GM21526 (cell line): Measurements from ENCODE around the gene ANKRD34B.
"Not testable (repeated sequence)": the region's sequence is repeated elsewhere in the genome, so short reads cannot be mapped to it uniquely, and the experiment has no call there.

ENCODE experiments used
- ATAC-seq: cut with Tn5 transposase; IDR thresholded peaks from one replicate; pipeline ENCODE4 v1.9.1; 2021; ENCODE audit warnings: moderate library complexity; ENCODE audit not compliant: unreplicated experiment, low FRiP score

The ANKRD34B gene

DNA sequence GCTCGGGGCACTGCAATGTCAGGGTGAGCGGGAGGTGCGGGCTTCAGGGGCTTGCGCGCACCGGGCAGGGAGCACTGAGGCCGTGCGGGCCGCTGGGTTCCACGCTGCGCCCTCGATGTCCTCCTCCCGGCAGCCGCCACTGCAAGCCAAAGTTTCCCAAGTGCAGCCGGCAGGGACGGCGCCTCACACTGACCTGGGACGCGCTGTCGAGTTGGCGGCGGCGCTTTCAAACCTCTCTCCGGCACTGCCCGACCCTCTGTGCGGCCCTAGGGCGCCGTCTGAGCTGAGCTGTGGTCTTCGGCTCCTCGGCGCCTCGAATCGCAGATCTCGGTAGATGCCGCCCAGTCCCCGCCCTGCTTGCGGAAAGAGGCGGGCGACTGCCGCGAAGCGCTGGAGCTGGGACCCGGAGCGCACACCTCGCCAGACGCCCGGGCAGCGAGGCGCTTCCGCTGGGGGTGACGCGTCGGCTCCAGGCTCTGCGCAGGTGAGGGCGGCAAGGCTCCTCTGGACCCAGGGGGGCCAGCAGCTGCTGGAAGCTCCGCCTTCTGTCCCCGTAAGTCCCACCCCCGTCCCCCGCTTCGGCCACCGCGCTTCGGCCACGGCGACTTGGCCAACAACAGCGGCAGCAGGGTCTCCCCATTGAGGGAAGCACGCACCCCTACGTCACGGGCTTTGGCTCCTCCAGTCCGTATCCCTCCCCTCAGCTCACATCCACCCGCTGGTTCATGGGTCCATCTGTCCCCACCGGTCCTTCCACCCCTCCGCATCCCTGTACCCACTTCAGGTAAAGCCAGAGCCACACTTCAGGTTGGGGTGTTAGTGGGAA lies at the start of gene ANKRD34B:
TSS of gene ANKRD34B (minus strand) at position 320 of the 826 bp plus-strand sequence. CDS start 10,261 bp downstream, outside the sequence.
- peak; percentile 55 for ATAC-seq

DNA sequence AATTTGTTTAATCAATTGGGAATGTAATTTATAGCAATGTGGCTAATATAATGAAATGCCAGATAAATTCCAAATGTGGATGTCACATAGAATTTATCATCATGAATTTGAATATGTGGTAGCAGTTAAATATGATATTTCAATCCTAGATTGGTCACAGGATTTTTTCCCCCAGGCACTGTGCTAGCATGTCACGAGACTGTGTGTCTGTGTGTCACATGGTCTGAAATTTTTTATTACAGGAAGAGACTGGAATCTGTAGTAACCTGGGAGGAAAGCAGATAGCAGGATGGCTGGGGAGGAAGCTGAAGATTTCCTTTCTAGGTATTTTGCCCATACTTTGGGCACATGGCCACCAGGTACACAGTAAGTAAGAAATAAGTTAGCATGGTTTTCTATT lies 49.0 kb upstream of the ANKRD34B start:
- no peak for ATAC-seq

- ATAC-seq, result no peak
Measured at GRCh38 chr5:80618438-80618837, 48.4 kb upstream of the ANKRD34B start.

DNA sequence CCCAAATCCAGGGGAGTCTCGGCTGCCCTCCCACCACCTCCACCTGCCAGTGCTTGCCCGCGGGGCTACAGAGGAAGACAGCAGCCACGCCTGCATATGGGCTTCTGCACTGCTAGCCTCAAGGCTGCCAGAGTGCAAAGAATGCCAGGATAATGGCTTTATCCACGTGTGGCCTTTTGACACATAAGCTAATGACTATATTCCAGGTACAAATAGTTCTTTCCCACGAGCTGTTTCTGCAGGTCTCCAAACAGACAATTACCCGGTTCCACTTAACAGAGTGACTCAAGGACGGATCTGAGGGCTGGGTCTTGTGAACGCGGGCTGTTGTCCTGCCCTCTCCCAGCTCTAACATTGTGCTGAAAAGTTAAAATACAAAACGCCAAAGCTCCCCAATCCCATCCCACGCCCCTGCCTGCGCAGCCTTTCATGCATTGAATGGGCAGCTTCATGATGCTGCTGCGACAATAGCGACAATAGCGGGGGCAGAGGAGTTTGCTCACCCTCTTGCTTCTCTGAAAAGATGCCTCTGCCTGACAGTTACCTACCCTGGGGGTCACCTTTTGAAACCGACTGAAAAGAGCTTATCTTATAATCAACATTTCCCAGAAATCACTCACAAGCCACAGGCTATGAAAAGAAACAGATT lies 45.3 kb upstream of the ANKRD34B start:
- ATAC-seq, result no peak

DNA sequence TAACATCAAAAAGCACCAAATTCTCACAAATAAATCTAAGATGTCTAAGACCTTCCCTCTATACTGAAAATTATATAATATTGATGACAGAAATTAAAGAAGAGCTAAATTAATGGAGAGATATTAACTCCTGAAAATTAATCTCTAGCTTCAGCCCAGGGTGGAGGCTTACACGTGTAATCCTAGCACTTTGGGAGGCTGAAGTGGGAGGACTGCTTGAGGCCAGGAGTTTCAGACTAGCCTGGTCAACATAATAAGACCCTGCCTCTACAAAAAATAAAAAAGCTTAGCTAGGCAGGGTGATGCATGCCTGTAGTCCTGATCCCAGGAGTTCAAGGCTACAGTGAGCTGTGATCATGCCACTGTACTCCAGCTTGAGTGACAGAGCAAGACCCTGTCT lies 39.6 kb upstream of the ANKRD34B start:
- ATAC-seq, result no peak

DNA sequence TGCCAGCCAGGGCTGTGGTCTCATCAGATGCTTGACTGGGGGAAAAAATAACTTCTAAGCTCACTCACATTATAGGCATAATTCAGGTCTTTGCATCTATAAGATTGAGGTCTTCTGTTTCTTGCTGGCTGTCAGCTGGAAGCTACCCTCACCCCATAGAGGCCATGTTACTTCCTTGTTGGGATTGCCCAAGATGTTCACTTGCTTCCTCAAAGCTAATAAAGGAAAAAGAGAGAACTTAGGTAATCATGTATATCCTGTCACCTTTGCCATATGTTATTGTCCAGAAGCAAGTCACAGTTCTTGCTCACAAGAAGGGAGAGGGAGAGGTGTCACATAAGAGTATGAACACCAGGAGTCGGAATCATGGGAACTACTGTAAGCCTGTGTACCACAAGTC lies 38.7 kb upstream of the ANKRD34B start:
- no peak for ATAC-seq

GRCh38 chr5:80607832-80608231 lies 37.8 kb upstream of the ANKRD34B start:
- ATAC-seq, result peak; percentile 88

DNA sequence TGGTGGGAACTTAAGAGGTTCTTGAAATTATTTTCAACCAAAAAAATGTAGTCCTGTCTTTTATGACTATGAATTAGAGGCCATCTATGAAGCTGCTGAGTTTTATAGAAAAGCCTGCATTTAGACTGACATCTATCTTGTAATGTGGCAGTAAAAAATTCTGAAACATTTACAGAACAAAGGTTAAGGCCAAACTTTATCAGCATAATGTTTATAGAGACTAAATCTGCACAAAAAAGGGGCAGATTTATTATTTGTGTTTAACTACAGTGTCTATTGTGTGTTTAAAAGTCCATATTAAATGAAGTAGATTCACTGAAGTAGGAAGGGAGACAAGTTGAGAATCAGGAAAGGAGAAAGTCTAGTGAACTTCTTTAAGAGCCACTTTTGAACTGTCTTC lies 37.3 kb upstream of the ANKRD34B start:
- ATAC-seq, result no peak

- ATAC-seq, result no peak
Measured at GRCh38 chr5:80600943-80601693, 31.0 kb upstream of the ANKRD34B start.

DNA sequence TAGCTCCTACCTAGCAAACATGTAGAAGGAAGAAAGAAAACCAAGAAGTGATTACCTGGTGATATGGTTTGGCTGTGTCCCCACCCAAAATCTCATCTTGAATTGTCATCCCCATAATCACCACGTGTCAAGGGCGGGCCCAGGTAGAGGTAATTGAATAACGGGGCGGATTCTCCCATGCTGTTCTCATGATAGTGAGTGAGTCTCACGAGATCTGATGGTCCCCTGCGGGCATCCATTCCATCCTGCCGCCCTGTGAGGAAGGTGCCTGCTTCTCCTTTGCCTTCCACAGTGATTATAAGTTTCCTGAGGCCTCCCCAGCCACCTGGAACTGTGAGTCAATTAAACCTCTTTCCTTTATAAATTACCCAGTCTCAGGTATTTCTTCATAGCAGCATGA lies 27.4 kb upstream of the ANKRD34B start:
- no peak for ATAC-seq

DNA sequence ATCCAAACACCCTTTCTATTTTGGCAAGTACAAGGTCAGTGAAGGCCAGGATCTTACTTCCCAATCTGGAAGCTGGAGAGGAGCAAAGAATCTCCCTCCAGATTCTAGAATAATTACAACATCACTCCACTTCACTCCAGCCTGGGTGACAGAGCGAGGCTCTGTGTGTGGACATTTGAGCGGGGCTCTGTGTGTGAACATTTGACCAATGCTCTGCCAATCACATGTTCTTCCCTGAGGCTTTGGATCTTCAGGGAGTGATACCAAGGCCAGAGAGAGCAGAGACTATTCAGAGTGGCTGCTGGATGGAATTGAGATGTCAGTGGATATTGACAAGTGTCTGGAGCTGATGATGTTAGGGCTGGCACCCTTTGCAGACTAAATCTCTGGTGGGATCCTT lies 24.7 kb upstream of the ANKRD34B start:
- ATAC-seq, result no peak

DNA sequence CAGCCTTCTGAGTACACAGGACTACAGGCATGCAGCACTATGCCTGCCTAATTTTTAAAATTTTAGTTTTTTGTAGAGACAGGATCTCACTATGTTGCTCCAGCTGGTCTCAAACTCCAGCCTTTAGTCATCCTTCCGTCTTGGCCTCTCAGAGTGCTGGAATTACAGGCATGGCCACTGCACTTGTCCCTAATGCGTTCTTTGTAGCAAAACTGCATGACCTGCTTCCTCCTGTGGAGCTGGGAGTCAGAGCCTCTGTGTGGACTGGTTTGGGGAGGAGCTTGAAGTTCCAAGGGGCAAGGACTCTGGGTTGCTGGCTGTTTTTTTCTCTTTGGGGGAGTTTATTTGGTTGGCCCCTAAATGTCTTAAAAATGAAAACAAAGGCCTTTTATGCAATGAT lies 22.7 kb upstream of the ANKRD34B start:
- ATAC-seq, result no peak

GRCh38 chr5:80592105-80592504 lies 22.0 kb upstream of the ANKRD34B start:
- ATAC-seq, result no peak

DNA sequence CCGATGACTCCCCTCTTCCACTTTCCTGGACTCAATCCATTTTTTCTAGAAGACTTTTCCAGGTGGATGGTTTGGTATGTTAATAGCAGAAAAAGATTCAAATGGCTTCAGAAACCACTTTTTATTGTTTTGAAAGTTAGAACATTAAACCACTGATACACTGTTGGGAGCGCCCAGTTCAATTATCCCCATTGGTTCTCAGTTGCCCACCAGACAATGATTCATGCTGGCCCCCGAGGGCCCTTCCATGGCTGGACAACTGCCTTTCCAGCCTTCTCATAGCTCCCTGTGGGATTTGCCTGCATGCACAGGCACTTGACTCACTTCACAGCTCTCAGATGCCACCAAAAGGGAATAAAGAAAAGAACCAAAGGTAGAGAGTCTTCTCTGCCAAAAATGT lies 21.3 kb upstream of the ANKRD34B start:
- ATAC-seq, result no peak

DNA sequence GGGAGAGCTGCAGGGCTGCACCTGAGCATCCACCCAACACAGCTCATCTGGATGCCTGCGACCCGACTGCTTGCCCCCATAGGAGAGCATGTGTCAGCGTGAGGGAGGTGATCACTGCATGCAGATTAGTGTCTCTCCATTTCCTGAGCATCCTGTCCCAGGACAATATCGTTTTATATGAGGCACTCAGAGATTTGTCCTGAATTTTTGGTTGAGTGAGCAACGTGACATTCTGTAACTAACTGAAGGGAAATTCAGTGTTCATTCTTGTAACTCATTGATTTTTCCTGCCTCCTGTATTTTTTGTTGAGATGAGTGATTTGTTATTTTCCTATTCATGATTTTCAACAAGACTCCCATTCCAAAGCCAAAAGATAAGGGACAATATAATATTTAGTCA lies 20.7 kb upstream of the ANKRD34B start:
- ATAC-seq, result no peak

DNA sequence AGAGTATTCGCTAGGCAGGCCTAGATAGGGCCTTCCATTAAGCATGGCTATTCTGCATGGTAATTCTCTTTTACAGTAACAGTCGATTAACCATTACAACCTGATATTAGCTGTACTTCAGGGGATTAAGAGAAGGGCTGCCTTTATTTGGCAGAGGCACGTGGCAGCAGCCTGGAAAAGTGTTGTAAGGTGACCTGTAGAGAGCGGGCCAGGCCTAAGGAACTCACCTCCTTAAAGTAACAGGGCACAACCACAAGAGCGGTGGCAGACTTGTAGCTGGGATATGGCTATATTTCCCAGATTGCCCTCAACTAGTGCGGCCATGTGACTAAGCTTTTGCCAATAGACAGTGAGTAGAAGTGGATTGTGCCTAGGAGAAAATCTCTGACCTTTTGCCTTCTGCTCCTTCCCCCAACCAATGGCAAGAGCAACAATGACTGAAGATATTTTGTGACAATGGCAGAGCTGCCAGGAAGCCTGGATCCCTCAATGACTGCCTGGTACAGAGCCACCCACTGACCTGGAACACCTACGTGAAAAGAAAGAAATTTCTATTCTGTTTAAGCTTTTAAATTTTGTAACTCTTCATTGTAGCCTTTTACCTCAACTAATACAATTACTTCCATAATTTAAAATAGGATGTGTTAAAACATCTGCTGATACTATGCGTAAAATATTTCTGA lies 18.9 kb upstream of the ANKRD34B start:
- no peak for ATAC-seq

DNA sequence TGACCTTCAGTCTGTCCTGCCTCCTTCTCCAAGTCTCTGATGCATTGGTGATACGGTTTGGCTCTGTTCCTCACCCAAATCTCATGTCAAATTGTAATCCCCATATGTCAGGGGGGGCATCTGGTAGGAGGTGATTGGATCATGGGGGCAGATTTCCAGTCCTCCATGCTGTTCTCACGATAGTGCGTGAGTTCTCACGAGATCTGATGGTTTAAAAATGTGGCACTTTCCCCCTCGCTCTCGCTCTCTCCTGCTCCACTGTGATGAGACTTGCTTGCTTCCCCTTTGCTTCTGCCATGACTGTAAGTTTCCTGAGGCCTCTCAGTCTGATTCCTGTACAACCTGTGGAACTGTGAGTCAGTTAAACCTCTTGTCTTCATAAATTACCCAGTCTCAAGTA lies 14.7 kb upstream of the ANKRD34B start:
- no peak for ATAC-seq

DNA sequence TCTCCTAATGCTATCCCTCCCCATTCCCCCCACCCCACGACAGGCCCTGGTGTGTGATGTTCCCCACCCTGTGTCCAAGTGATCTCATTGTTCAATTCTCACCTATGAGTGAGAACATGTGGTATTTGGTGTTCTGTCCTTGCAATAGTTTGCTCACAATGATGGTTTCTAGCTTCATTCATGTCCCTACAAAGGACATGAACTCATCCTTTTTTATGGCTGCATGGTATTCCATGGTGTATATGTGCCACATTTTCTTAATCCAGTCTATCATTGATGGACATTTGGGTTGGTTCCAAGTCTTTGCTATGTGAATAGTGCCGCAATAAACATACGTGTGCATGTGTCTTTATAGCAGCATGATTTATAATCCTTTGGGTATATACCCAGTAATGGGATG lies 10.2 kb upstream of the ANKRD34B start:
- ATAC-seq, result not testable (repeated sequence)

GRCh38 chr5:80579050-80579449 lies 9.0 kb upstream of the ANKRD34B start:
- ATAC-seq, result no peak

GRCh38 chr5:80577707-80578106 lies 7.6 kb upstream of the ANKRD34B start:
- no peak for ATAC-seq

DNA sequence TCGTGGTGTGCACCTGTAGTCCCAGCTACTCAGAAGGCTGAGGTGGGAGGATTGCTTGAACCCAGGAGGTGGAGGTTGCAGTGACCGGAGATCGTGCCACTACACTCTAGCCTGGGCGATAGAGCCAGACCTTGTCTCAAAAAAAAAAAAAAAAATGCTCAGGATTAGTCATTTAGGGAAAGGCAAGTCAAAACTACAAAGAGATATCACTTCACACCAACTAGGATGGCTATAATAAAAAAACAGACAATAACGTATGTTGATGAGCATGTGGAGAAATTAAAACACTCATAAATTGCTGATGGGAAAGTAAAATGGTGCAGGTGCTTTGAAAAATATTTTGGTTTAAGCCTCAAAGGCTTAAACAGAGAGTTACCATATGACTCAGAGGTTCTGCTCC lies 6.3 kb upstream of the ANKRD34B start:
- no peak for ATAC-seq
